IPS-15b (cell line): ENCODE data around the gene GSTM4.

Experiments
- H3K27me3 ChIP-seq: one replicate; pipeline ENCODE4 v1.6.1; 2013; ENCODE audit warnings: low read length; ENCODE audit not compliant: control insufficient read depth, insufficient read depth
- H3K36me3 ChIP-seq: one replicate; pipeline ENCODE4 v1.6.1; 2013; ENCODE audit warnings: low read length; ENCODE audit not compliant: control insufficient read depth, insufficient read depth
- H3K4me1 ChIP-seq: one replicate; pipeline ENCODE4 v1.6.1; 2013; ENCODE audit warnings: mild to moderate bottlenecking, low read length; ENCODE audit not compliant: control insufficient read depth, insufficient read depth
- H3K4me3 ChIP-seq: one replicate; pipeline ENCODE4 v1.5.1; 2013; ENCODE audit warnings: low read depth, low read length
- H3K9ac ChIP-seq: one replicate; pipeline ENCODE4 v1.6.1; 2013; ENCODE audit warnings: low read depth, mild to moderate bottlenecking, low read length
- H3K9me3 ChIP-seq: one replicate; pipeline ENCODE4 v1.6.1; 2013; ENCODE audit warnings: mild to moderate bottlenecking, low read length; ENCODE audit not compliant: control insufficient read depth, insufficient read depth

The GSTM4 gene

GRCh38 chr1:109655615-109656519, at the start of gene GSTM4:
Gene GSTM4, plus strand, starts transcription at chr1:109656099. Its CDS starts 291 bp downstream, at chr1:109656390.
- peak within 1 kb of the TSS; percentile 63 for H3K9ac ChIP-seq
- H3K4me3 ChIP-seq, result peak within 1 kb of the TSS; percentile 83
- peaks cover 17% of the 10 kb centered on the region for H3K27me3 ChIP-seq
- peaks cover 3% of the 10 kb centered on the region for H3K4me1 ChIP-seq
- H3K36me3 ChIP-seq, result no peaks in the 10 kb centered on the region
- H3K9me3 ChIP-seq, result no peaks in the 10 kb centered on the region

GRCh38 chr1:109609881-109610280, 46.0 kb upstream of the GSTM4 start:
- no peaks in the 10 kb centered on the region for H3K27me3 ChIP-seq
- no peak overlapping the region for H3K4me3 ChIP-seq
- no peaks in the 10 kb centered on the region for H3K9me3 ChIP-seq
- H3K4me1 ChIP-seq, result no peaks in the 10 kb centered on the region
- H3K9ac ChIP-seq, result no peak overlapping the region
- no peaks in the 10 kb centered on the region for H3K36me3 ChIP-seq

- no peaks in the 10 kb centered on the region for H3K27me3 ChIP-seq
- no peak overlapping the region for H3K4me3 ChIP-seq
- H3K9ac ChIP-seq, result no peak overlapping the region
- H3K36me3 ChIP-seq, result no peaks in the 10 kb centered on the region
- H3K4me1 ChIP-seq, result no peaks in the 10 kb centered on the region
- no peaks in the 10 kb centered on the region for H3K9me3 ChIP-seq
Observed at GRCh38 chr1:109610609-109611307, 45.1 kb upstream of the GSTM4 start.

- Histone ChIP-seq H3K36me3 (no peaks in the 10 kb centered on the region), H3K9me3 (no peaks in the 10 kb centered on the region), H3K4me3 (no peak overlapping the region), H3K9ac (no peak overlapping the region), H3K27me3 (no peaks in the 10 kb centered on the region), H3K4me1 (no peaks in the 10 kb centered on the region)
Observed at GRCh38 chr1:109611308-109611990, 44.5 kb upstream of the GSTM4 start.

GRCh38 chr1:109613361-109614147, 42.3 kb upstream of the GSTM4 start:
- Histone ChIP-seq H3K27me3 (no peaks in the 10 kb centered on the region), H3K9me3 (no peaks in the 10 kb centered on the region), H3K4me3 (no peak overlapping the region), H3K9ac (no peak overlapping the region), H3K4me1 (peaks cover 10% of the 10 kb centered on the region), H3K36me3 (no peaks in the 10 kb centered on the region)

- H3K36me3 ChIP-seq, result no peaks in the 10 kb centered on the region
- H3K4me1 ChIP-seq, result peaks cover 20% of the 10 kb centered on the region
- H3K9me3 ChIP-seq, result no peaks in the 10 kb centered on the region
- H3K27me3 ChIP-seq, result no peaks in the 10 kb centered on the region
- no peak overlapping the region for H3K4me3 ChIP-seq
- H3K9ac ChIP-seq, result no peak overlapping the region
Observed at GRCh38 chr1:109615879-109616278, 40.0 kb upstream of the GSTM4 start.

GRCh38 chr1:109616391-109616790, 39.5 kb upstream of the GSTM4 start:
- Histone ChIP-seq H3K4me1 (peaks cover 20% of the 10 kb centered on the region), H3K36me3 (no peaks in the 10 kb centered on the region), H3K4me3 (no peak overlapping the region), H3K9ac (no peak overlapping the region), H3K27me3 (no peaks in the 10 kb centered on the region), H3K9me3 (no peaks in the 10 kb centered on the region)

- Histone ChIP-seq H3K9ac (no peak overlapping the region), H3K4me1 (peaks cover 25% of the 10 kb centered on the region), H3K9me3 (no peaks in the 10 kb centered on the region)
Observed at GRCh38 chr1:109617291-109617801, 38.6 kb upstream of the GSTM4 start.

GRCh38 chr1:109618661-109619575, 37.0 kb upstream of the GSTM4 start:
- H3K4me3 ChIP-seq, result peak overlapping the region; percentile 83
- no peaks in the 10 kb centered on the region for H3K36me3 ChIP-seq
- no peaks in the 10 kb centered on the region for H3K9me3 ChIP-seq
- H3K27me3 ChIP-seq, result no peaks in the 10 kb centered on the region
- H3K9ac ChIP-seq, result peak overlapping the region; percentile 16
- peaks cover 25% of the 10 kb centered on the region for H3K4me1 ChIP-seq

More at GRCh38 chr1:109617291-109617801, 38.6 kb upstream of the GSTM4 start:
- Histone ChIP-seq H3K27me3 (no peaks in the 10 kb centered on the region), H3K4me3 (no peak overlapping the region), H3K36me3 (no peaks in the 10 kb centered on the region)

GRCh38 chr1:109619576-109620400, 36.1 kb upstream of the GSTM4 start, which contains the start of the genes AMPD2 and GNAT2:
Gene AMPD2, plus strand, starts transcription at chr1:109619837. Its CDS starts 1,339 bp downstream, at chr1:109621176.
Gene GNAT2, minus strand, starts transcription at chr1:109619616. Its CDS starts 6,746 bp downstream, at chr1:109612870.
- Histone ChIP-seq H3K4me3 (peak within 1 kb of the TSS; percentile 83), H3K4me1 (peaks cover 25% of the 10 kb centered on the region), H3K9me3 (no peaks in the 10 kb centered on the region), H3K27me3 (no peaks in the 10 kb centered on the region), H3K9ac (peak within 1 kb of the TSS; percentile 70), H3K36me3 (no peaks in the 10 kb centered on the region)
